HG03139 (cell line): ENCODE measurements around the gene SLC25A22.

Experiments
- ATAC-seq: cut with Tn5 transposase; IDR thresholded peaks from one replicate; pipeline ENCODE4 v1.9.1; 2021; ENCODE audit not compliant: unreplicated experiment

The SLC25A22 gene

DNA sequence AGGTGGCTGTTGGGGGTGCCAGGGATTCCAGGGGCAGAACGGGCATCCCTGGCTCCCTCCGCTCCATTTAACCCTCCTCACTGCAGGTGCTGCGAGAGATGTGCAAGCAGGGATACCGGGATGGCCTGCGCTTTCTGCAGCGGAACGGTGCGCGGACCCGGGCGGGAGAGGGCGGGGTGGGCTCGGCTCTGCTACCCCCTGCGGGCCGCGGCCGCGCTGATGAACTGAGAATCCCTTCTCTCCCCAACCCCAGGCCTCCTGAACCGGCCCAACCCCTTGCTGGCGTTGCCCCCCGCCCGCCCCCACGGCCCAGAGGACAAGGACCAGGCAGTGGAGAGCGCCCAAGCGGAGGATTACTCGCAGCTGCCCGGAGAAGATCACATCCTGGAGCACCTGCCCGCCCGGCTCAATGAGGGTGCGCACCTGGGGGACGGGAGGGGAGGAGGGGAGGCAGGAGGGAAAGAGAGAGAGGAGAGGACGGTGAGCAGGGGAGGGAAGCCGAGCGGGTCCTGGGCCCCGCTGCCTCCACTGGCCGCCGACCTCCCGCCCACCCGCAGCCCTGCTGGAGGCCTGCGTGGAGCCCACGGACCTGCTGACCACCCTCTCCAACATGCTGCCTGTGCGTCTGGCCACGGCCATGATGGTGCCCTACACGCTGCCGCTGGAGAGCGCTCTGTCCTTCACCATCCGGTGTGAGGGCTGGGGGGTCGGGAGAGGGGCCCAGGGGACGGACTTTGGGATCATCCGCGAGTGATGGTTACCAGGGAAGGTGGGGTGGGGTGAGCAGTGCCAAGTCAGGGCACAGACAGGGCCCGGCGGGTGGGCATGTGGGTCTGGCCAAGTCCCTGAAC is 25.6 kb upstream of the SLC25A22 start:
- ATAC-seq, result no peak

DNA sequence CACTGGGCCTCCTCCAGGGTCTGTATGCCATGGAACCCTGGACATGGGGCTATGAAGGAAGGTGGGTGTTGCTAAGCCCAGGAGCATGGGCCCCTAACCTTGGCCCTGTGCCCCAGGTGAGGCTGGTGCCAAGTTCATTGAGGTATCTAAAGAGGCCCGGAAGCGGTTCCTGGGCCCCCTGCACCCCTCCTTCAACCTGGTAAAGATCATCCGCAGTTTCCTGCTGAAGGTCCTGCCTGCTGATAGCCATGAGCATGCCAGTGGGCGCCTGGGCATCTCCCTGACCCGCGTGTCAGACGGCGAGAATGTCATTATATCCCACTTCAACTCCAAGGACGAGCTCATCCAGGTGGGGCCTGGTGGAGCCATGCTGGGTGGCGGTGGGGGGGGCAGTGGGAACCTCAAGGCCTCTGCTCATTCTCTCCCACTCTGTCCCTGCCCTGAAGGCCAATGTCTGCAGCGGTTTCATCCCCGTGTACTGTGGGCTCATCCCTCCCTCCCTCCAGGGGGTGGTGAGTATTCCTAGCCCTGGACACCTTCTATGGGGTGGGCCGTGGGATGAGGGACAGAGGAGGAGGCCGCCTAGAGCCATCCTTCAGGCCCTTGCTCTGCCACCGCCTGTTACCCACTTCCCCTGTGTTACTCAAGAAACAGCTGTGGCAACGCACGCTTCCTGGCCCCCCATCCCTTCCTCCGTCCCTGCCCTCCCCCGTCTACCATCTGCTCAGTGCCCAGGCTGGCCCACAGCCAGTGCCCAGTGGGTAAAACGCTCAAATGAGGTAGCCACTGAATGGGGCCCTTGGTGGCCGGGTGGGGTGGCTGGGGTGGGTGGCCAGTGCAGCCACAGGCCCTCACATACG is 23.7 kb upstream of the SLC25A22 start:
- no peak for ATAC-seq

DNA sequence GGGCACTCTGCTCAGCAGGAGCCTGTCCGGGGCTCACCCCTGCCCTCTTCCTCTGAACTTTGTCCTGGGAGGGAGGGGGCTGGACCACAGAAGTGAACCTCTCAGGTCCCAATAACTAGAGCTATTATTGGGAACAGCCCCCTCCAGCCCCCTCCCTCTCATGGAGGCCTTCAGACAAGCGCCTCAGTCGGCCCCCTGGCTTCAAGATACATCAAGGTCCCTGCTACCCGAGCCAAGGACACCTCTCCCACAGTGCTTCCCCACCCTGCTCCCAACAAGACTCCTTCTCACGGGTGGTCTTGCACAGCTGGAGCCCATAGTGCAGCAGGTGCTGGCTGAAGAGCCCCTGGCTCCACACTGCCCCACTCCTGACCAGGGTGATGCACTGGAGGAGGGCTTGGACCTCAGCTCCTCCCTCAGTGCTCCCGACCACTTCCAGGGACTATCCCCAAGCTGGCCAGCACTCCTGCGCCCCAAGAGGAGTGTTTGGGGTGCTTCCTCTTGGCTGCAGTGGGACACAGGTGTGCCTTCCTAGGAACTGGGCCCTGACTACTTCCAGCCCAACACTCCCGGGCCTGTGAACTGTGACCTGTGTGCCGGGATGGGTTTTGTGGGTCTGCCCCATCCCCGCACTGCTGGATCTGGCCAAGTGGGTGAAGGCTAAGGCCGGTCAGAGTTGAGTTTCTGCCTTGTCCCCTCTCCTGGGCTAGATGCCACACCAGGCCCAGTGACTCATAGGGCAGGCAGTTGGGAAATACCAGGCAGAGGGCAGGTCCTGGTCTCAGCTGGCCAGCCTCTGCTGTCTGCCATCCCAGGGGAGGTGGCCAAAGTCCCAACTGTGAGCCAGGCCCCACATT is 22.8 kb upstream of the SLC25A22 start:
- ATAC-seq, result no peak

DNA sequence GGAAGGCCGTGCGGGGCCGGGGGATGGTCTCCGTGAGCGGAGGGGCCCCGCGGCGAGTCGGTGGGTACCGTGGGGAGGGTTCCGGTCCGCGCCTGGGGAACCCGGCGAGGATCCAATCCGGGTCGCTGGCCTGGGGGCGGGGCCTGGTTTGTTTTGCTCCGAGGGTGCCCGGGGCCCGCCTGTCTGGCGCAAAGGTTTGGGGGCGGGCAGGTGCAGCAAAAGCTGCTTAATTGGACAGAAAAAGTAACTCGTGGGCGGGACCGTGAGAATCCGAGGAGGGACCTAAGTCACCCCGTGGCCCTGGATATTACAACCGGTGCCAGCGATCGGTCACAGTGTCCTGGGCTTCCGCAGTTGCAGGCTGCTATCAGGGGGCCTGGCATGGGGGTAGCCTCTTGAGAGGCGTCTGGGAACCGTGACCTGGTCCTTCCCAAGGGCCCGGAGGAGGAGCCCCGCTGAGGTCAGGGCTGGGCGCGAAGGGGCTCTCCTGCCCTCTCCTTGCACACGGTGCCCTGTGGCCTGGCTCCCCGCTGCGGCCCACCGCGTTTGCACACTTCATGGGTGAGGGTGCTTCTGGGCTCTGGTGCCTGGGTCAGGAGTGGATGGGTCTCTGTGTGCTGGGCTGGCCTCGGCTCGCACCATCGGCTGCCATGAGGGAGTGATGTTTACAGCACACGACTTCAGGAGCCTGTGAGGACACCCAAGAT is 22.0 kb upstream of the SLC25A22 start:
- ATAC-seq, result peak; percentile 37

- peak; percentile 66 for ATAC-seq
These were observed 21.2 kb upstream of the SLC25A22 start for GRCh38 chr11:819129-819931.

GRCh38 chr11:818396-819128 is 20.5 kb upstream of the SLC25A22 start, which contains the start of gene PNPLA2:
Gene PNPLA2, plus strand, starts transcription at chr11:818914. Its CDS starts 805 bp downstream, at chr11:819719.
- no peak for ATAC-seq

DNA sequence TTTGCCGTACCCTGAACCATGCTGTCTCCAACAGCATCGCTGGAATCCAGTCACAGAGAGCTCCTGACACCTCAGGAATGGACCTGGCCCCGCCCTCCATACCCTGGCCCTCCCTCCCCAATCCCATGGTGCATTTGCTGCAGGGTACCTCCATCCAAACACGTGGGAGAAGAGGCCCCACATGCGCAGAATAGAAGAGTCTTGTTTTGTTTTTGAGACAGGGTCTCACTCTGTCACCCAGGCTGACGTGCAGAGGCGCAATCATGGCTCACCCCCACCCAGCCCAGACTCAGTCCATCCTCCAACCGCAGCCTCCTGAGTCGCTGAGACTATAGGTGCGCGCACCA is 18.3 kb upstream of the SLC25A22 start:
- ATAC-seq, result no peak

GRCh38 chr11:815675-816432 is 17.8 kb upstream of the SLC25A22 start:
- ATAC-seq, result no peak

DNA sequence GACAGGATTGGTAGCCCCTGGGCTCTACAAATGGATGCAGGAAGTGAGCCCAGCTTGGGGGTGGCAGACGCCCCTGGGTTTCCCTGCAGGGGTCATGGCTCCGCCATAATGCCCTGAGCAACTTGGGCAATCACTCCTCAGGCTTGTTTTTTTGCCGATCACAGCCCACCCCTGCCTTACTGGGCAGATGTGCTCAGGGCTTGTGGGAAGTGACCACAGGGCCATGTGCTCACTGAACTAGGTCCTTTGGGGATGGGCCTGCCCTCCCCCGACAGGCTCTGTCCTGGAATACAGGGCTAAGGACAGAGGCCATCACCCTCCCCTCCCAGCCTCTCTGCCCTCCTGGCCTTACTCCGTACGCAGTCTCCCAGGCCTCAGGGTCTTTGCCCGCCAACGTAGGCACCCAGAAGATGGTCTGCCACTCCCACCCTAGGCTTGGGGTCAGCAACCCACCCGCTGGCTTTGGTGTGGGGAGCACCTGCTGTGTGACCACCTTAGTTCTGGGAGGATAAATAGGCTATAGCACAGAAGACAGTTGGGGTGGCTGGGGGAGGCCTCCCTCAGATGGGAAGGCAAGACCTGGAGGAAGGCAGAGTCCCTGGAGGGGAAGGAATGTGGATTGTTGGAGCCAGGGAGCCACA is 15.5 kb upstream of the SLC25A22 start:
- ATAC-seq, result no peak

DNA sequence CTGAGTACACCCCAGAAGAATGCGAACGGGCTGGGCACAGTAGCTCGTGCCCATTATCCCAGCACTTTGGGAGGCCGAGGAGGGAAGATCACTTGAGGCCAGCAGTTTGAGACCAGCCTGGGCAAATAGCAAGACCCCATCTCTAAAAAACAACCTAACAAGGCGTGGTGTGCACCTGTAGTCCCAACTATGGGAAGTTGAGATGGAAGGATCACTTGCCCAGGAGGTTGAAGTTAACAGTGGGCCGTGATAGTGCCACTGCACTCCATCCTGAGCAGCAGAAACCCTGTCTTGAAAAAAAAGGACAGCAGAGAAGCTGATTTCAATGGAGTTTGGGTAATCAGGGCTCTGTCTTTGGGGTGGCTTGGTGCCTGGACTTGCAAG is 15.0 kb upstream of the SLC25A22 start:
- no peak for ATAC-seq

- no peak for ATAC-seq
These were observed 14.3 kb upstream of the SLC25A22 start for GRCh38 chr11:812390-812789.

DNA sequence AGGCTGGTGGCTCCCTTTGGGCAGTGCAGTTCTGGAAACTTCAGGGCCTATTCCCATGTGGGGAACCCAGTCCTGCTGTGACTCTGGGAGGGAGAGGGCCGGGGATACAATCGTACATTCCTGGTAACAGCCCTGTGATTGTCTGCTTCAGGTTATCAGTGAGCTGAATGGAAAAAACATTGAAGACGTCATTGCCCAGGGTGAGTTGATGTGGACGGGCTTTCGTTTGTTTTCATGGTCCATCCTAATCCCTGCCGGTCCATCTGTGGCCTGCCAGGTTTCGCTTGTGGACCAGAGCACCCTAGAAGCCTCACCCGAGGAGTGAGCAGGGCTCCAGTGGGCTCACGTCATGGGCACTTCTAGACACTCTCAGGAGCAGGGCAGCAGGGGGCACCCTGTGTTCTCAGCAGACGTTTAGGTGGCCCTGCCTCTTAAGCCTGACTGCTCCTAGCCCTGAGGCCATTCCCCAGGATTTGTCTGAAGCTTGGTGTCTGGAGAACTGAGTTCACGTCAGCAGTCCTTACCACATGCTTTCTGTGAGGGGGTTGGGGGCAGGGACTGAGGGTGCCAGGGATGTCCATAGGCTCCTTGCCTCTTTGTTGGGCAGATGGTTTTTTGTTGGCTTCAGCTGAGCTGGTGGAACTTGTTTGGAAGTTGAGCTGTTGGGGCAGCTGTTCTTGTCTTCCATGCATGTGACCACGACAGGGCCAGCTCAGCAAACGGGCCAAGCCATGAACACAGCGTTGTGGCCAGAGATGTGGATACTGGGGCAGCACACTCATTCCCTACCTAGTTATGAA is 13.6 kb upstream of the SLC25A22 start:
- no peak for ATAC-seq

GRCh38 chr11:810040-810567 is 12.0 kb upstream of the SLC25A22 start:
- ATAC-seq, result no peak

GRCh38 chr11:809287-810039 is 11.4 kb upstream of the SLC25A22 start, which contains the start of gene RPLP2:
Gene RPLP2, plus strand, starts transcription at chr11:809967. Its CDS starts 268 bp downstream, at chr11:810235.
- ATAC-seq, result peak; percentile 58

GRCh38 chr11:808427-809286 is 10.6 kb upstream of the SLC25A22 start:
- no peak for ATAC-seq
